ENCODE measurements around the gene ZFYVE27.

DNA sequence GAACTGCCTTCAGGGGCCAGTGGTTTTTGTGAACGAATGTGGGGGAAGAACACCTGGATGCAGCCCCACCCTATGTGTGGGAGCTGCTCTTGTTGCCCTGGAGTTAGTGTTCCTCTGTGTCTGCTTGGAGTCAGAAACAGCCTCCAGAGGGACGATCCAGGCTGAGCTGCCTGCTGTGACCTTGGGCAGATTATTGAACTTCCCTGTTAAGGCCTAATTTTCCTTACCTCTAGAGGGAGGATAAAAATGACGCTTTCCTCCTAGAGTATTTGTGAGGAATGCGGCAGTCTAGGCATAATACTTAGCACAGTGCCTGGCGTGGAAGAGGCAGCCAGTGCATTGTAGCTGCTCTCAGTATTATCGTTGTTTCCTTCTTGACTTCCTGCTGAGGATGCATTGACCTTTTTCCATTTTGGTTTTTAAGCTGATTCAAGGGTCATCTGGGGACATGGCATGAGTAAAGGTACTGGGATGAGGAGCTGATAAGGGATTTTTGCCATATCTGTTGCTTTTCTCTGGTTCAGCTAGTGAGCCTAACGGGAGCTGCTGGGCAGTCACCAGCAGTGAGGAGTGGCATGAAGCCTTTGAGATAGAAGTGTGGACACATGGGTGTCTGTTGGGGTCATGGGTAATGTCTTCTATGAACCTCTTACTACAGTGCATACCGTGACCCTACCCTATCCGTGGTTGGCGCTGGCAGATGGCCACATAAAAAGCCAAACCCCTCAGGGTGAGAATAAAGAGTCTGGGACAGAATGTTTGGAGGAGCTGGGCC is 6.4 kb downstream of the ZFYVE27 start:
- TF ChIP-seq SIN3A (IDR thresholded peaks at IDR 0.05; ENCODE audit: low read depth, low read length) (no peak), CHD2 (IDR thresholded peaks at IDR 0.05; ENCODE audit: borderline replicate concordance, low read depth, low read length) (no peak), NR2C2 (IDR thresholded peaks at IDR 0.05; ENCODE audit: borderline replicate concordance, control insufficient read depth, insufficient read length, low read depth) (no peak)
- TF ChIP-seq, protein P1, sequence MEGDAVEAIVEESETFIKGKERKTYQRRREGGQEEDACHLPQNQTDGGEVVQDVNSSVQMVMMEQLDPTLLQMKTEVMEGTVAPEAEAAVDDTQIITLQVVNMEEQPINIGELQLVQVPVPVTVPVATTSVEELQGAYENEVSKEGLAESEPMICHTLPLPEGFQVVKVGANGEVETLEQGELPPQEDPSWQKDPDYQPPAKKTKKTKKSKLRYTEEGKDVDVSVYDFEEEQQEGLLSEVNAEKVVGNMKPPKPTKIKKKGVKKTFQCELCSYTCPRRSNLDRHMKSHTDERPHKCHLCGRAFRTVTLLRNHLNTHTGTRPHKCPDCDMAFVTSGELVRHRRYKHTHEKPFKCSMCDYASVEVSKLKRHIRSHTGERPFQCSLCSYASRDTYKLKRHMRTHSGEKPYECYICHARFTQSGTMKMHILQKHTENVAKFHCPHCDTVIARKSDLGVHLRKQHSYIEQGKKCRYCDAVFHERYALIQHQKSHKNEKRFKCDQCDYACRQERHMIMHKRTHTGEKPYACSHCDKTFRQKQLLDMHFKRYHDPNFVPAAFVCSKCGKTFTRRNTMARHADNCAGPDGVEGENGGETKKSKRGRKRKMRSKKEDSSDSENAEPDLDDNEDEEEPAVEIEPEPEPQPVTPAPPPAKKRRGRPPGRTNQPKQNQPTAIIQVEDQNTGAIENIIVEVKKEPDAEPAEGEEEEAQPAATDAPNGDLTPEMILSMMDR (IDR thresholded peaks at IDR 0.05 in 2 of 3, conservative IDR thresholded peaks at IDR 0.05 in 1 of 3; ENCODE audit: control insufficient read depth in 2 of 3, extremely low read depth in 1 of 3, insufficient read depth in 1 of 3, low read depth in 3 of 3, low read length in 3 of 3): no peak
